HG03045 (cell line): Measurements from ENCODE around the gene RPS15.

ENCODE experiments used
- ATAC-seq: cut with Tn5 transposase; IDR thresholded peaks from one replicate; pipeline ENCODE4 v1.9.1; 2021; ENCODE audit warnings: mild to moderate bottlenecking, moderate library complexity; ENCODE audit not compliant: unreplicated experiment

The RPS15 gene

DNA sequence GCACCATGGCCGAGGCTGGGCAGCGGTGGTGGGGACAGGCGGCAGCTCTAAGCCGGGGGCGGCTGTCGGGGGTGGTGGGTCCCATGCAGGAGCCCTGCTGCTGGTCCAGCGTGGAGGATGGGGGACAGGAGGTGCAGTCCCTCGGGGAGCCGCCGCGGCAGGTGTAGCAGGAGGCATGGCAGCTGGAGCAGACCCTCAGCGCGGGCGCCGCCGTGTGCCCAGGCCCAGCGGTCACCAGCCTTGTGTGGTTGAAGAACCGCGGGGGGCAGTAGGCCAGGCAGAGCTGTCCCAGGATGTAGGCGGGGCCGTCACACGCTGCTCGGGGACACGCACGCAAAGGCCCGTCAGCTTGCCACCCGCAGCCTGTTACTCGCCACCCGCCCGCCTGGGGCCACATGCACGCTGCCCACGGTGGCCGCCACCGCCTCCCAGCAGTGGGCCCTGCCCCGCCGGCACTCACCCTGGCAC lies 43.7 kb downstream of the RPS15 start:
- ATAC-seq, result no peak

DNA sequence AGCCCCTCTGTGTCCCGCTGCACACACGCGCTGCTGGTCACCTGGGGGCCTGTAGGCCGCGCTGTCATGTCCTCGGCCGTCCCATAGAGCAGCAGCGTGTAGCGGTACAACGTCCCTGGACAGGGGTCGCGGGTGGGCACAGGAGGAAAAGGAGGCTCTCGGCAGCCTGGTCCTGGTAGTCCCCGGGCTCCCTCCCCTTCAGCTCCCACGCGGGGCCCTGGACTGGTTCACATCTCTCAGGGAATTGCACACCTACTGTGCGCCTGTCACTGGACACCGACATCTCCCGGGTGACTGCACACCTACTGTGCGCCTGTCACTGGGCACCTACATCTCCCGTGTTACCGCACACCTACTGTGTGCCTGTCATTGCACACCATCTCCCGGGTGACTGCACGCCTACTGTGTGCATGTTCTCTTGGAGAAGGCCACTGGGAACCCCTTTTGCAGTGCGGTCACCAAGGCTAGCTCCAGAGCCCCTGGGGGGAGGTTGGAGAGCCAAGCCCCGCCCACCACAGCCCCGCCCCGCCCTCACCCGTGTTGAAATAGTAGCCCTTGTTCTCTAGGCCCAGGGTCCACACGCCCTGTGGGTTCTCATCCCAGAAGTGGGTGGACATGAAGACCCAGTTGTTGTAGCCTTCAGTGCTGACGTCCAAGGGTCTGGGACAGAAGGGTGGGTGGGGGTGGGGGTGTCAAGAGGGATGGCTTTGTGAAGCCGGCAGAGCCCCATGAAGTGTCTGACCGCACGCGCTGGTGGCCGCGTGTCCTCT lies 44.4 kb downstream of the RPS15 start:
- ATAC-seq, result no peak

DNA sequence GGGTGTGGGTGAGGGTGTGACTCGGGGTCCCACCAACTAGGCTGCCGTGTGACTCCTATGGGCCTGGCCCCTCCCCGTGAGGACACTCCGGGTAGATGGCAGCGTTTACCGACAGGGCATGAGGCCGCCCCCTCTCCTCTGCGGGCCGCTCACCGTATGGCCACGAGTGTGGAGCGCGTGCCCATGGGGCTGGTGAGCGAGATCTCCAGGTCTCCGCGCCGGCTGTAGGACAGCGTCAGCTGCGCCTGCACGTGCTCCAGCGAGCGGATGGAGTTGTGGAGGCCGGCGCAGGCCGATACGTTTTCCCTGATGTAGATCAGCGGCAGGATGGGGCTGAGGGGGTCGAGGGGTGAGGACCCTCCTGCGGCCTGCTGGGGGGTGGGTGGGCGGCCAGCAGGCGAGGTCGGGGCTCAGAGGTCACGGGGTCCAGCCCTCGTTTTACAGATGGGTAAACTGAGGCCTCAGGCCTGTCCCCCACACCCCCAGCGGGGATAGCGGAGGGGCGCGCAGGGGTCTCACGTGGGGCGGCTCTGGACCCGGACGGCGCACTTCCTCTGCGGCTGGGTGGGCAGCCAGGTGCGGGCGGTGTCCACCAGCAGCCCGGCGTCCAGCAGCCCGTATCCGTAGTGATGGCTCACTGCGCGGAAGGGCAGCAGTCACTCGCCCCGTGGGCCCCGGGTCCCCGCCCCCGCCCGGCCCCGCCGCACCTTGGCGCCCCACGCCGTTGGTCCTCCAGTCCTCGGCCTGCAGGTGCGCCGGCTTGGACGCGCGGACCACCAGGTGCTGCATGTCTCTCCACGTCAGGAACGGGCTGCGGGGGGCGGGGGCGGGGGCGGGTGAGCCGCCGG lies 45.2 kb downstream of the RPS15 start:
- no peak for ATAC-seq

DNA sequence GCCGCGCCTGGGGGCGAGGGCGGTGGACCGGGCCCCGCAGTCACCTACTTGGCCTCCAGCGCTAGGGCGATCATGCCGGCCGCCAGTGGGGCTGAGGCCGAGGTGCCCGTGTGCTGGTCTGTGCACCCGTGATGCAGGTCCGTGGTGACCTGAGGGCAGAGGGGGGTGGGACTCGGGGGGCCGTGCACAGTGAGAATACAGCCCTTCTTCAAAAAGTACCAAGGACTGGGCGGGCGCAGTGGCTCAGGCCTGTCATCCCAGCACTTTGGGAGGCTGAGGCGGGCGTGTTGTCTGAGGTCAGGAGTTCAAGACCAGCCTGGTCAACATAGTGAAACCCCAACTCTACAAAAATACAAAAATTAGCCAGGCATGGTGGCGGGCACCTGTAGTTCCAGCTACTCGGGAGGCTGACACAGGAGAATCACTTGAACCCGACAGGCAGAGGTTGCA lies 45.8 kb downstream of the RPS15 start:
- no peak for ATAC-seq

DNA sequence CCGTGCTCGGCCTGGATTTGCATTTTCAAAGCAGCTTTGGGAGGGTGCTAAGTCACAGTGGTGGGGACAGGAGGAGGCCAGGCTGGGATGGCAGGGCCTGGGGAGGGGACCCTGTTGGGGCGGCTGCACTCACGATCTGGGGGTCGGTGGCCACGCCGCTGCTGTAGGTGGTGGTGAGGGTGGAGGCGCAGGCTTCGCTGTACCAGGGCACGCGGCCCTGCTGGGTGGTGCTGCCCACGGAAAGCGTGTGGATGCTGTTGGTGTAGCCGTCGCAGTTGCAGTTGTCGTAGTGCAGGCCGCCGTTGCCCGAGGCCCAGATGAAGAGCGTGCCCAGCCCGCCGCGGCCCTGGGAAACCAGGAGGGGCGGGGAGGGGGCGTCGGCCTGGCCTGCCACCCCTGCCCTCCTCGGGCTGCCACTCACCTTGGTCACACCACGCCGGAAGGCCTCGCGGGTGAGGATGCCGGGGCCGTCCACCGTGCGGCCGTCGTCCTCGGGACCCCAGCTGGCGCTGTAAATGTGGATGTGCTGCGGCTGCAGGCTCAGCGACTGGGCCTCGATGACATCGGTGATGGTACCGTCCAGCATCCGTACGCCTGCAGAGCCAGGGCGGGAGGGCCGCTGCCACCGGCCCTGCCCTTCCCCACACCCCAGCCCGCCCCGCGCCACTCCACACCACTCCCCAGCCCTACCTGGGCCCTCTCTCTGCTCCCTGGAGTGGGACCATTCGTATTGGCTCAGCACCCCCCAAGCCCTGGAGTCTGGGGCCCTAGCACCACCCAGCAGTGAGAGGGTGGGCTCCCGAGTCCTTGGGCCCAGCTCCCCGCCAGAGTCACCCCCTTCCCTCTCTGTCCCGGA lies 48.8 kb downstream of the RPS15 start:
- ATAC-seq, result no peak

DNA sequence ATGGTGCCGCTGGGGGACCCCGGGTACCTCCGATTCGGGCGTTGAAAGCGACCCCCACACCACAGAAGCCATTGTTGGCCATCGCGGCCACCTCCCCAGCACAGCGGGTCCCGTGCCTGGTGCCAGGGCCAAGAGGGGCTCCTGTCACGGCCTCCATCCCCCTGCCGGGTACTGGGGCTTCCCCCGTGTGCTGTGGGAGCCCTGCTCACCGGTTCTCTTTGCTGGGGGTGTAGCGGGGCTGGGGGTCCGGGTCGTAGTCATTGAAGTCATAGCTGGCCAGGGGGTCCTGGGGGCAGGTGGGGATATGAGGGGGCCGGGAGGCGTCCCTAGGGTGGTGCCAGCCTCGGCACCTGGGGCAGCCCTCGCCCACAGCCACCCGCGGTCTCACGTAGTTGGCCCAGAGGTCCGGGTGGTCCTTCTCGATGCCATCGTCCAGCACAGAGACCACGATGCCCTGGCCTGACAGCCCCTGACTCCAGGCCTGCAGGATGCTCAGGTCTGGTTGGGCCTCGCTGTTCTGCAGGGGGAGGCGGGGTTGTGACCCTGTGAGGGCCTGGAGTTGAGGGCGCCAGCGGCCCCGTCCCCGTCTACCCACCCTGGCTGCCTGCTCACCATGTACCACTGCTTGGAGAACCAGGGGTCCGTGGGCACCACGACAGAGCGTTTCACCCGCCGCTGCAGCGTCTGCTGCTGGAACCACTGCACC lies 49.5 kb downstream of the RPS15 start:
- no peak for ATAC-seq

DNA sequence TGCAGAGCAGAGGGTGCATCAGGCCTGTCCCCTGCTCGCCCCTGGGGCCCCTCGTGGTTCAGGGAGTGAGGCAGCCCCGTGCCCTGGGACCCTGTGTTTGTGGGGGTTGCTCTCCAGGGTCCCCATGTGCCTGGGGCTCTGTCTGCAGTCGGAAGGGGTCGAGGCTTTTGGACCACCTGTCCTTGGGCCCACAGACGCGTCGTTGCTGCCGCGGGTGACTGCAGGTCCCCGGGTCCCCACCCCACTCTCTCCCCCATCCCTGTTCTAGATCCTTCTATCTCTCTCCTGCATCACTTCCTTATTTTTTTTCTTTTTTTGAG lies 50.0 kb downstream of the RPS15 start:
- no peak for ATAC-seq

DNA sequence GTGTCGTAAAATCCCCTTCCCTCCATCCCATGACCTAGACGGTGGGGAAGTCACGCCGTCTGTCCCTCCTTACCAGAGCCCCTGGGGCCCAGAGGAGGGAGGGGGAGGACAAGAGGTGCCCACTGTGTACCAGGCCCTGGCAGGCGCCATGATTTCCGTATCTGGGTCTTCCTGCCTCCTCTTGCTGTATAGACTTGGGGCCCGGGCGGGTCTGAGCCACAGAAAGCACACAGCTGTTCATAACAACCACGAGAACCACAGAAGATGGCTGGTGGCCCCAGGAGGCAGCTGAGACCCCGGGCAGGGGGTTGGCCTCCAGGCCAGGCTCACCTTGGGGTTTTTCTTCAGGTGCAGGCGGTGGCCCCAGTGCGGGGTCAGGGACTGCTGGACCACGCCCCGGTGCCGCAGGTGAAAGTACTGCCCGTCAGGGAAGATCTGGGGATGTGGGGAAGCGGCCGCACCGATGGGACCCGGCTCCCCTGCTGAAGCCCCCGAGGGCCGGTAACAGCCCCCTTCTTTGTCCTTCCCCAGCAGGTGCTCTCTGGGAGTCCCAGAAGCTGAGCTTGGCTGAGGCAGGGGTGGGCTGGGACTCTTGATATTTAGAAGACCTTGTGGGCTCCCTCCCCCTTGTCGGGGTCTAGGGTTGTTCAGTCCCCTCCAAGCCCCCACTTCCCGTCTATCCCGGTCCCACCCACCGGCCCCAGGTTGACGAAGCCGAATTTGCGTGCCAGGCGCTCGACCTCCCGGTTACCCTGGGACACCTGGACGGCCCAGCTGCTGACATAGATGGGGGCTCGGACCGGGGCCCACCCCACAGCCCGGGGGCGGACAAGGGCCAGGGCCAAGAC lies 51.5 kb downstream of the RPS15 start:
- no peak for ATAC-seq
